PC-3 (cell line): ENCODE measurements around the gene AFDN. TPM values are rescaled to one million over a fixed set of nuclear protein-coding genes. Genes with fewer than 3 reads are reported as not detected.

Source experiments
- ATAC-seq: fragments of 200-7000 bp; cut with Tn5 transposase; 2 replicates; pipeline ENCODE4 v1.9.1; 2020; ENCODE audit warnings: mild to moderate bottlenecking, moderate library complexity
- BruUV-seq: library from RNA; stranded (reverse); fragments of 400-500 nt; replicated peaks from 2 replicates; lab custom pipeline; 2021; lab: Mats Ljungman, UMichigan
- CTCF ChIA-PET: fragments of 300-600 bp; sonication (Branson Sonifier 250); formaldehyde crosslinking; loops from one replicate; lab custom pipeline; 2022; ENCODE audit warnings: antibody characterized with exemption; lab: Charles Lee
- POLR2A ChIA-PET: fragments of 300-600 bp; sonication (Branson Sonifier 250); formaldehyde crosslinking; loops from one replicate; lab custom pipeline; 2022; ENCODE audit warnings: antibody characterized with exemption; ENCODE audit not compliant: unreplicated experiment; lab: Charles Lee
- DNase-seq: peaks from one replicate; pipeline ENCODE4 v3.0.0-alpha.2; 2015
- H2AFZ ChIP-seq: fragments of 300-600 bp; sonication (generic); 2 replicates; pipeline ENCODE4 v1.6.0; 2016; ENCODE audit warnings: antibody characterized with exemption, low read length
- H3F3A ChIP-seq: fragments of 300-600 bp; sonication (generic); one replicate; pipeline ENCODE4 v1.6.0; 2017; ENCODE audit warnings: antibody characterized with exemption, low read length, control low read depth, mild to moderate bottlenecking; ENCODE audit not compliant: unreplicated experiment
- H3K27ac ChIP-seq: fragments of 300-600 bp; sonication (generic); 2 replicates; pipeline ENCODE4 v1.5.1; 2016; ENCODE audit warnings: mild to moderate bottlenecking, low read length
- H3K27me3 ChIP-seq: fragments of 300-600 bp; sonication (generic); 2 replicates; pipeline ENCODE4 v1.6.1; 2016; ENCODE audit warnings: low read length, mixed read lengths
- H3K36me3 ChIP-seq: fragments of 300-600 bp; sonication (generic); 2 replicates; pipeline ENCODE4 v1.6.1; 2016; ENCODE audit warnings: low read depth, mixed run types, low read length, mixed read lengths
- H3K4me1 ChIP-seq: fragments of 300-600 bp; sonication (generic); 2 replicates; pipeline ENCODE4 v1.5.1; 2016; ENCODE audit warnings: low read length; ENCODE audit not compliant: insufficient read depth
- H3K4me2 ChIP-seq: fragments of 300-600 bp; sonication (generic); 2 replicates; pipeline ENCODE4 v1.6.0; 2016; ENCODE audit warnings: low read length
- H3K4me3 ChIP-seq: fragments of 300-600 bp; sonication (generic); 2 replicates; pipeline ENCODE4 v1.5.1; 2016; ENCODE audit warnings: mild to moderate bottlenecking, low read length, mixed read lengths
- H3K79me2 ChIP-seq: fragments of 300-600 bp; sonication (generic); 2 replicates; pipeline ENCODE4 v1.6.1; 2017; ENCODE audit warnings: low read length, mixed read lengths
- H3K9ac ChIP-seq: fragments of 300-600 bp; sonication (generic); 2 replicates; pipeline ENCODE4 v1.6.0; 2016; ENCODE audit warnings: mild to moderate bottlenecking, low read length
- H3K9me2 ChIP-seq: fragments of 300-600 bp; sonication (generic); replicated peaks from 2 replicates; pipeline ENCODE4 v1.6.1; 2016; ENCODE audit warnings: mixed run types, low read length, mixed read lengths
- H3K9me3 ChIP-seq: fragments of 300-600 bp; sonication (generic); 2 replicates; pipeline ENCODE4 v1.6.1; 2016; ENCODE audit warnings: low read length, mixed read lengths
- H4K20me1 ChIP-seq: fragments of 300-600 bp; sonication (generic); 2 replicates; pipeline ENCODE4 v1.6.1; 2016; ENCODE audit warnings: low read length, mixed read lengths
- EZH2 ChIP-seq: fragments of 300-600 bp; sonication (generic); IDR thresholded peaks from one replicate; pipeline ENCODE4 v1.6.1; 2017; ENCODE audit warnings: antibody characterized with exemption, mild to moderate bottlenecking, low read length; ENCODE audit not compliant: unreplicated experiment
- EZH2phosphoT487 ChIP-seq: fragments of 300-600 bp; sonication (generic); IDR thresholded peaks from 2 replicates; pipeline ENCODE4 v1.6.1; 2018; ENCODE audit warnings: mild to moderate bottlenecking, antibody characterized with exemption, low read length, borderline replicate concordance
- intact Hi-C: fragments of 100-400 bp; cut with micrococcal nuclease; formaldehyde crosslinking; loops from 2 replicates; pipeline ENCODE4 v1.9.0; 2023
- total RNA-seq: library from RNA; depleted of rRNA; stranded (reverse); fragments of >200 nt; gene quantifications from 2 replicates; pipeline ENCODE4 v1.2.3, GENCODE V29; 2014
- TF ChIP-seq, protein P1 (sequence below): fragments of 300-600 bp; sonication (generic); conservative IDR thresholded peaks from 2 replicates; pipeline ENCODE4 v1.5.1; 2017; ENCODE audit warnings: antibody characterized with exemption, low read depth, mild to moderate bottlenecking, low read length

Gene AFDN
- total RNA-seq, 1 experiment from 2014 or later: 37.1 TPM

DNA sequence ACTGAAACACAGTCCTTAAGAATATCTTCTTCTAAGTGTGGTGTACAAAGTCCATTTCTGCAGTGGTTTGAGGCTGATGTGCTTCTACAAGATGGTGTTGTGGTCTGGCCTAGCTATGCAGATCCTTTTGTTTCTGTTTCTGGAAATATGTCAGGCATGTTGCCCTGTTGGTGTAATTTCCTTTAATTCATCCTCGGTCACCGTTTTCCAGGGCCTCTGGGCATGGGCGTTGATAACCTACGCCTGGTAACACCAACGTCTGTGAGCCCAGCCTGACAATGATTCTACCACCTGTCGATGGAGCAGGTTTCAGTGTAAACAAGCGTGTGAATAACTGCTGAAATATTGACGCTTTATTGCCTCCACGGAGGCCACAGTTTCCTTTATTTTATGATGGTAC is 33.3 kb upstream of the AFDN start:
- intact Hi-C loops: no loop called here
- no peaks in the 10 kb centered on the region for H3K9me3 ChIP-seq
- no peak overlapping the region for H3K4me3 ChIP-seq
- H3K9me2 ChIP-seq: no peaks in the 10 kb centered on the region
- POLR2A ChIA-PET: interaction anchor here (0.6 kb wide), 1 partner anchor 65 kb away, joined by 4 read pairs; no protein-coding TSS in a partner anchor
- no peaks in the 10 kb centered on the region for H4K20me1 ChIP-seq
- TF ChIP-seq, protein P1, sequence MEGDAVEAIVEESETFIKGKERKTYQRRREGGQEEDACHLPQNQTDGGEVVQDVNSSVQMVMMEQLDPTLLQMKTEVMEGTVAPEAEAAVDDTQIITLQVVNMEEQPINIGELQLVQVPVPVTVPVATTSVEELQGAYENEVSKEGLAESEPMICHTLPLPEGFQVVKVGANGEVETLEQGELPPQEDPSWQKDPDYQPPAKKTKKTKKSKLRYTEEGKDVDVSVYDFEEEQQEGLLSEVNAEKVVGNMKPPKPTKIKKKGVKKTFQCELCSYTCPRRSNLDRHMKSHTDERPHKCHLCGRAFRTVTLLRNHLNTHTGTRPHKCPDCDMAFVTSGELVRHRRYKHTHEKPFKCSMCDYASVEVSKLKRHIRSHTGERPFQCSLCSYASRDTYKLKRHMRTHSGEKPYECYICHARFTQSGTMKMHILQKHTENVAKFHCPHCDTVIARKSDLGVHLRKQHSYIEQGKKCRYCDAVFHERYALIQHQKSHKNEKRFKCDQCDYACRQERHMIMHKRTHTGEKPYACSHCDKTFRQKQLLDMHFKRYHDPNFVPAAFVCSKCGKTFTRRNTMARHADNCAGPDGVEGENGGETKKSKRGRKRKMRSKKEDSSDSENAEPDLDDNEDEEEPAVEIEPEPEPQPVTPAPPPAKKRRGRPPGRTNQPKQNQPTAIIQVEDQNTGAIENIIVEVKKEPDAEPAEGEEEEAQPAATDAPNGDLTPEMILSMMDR: no peak
- TF ChIP-seq EZH2 (no peak), EZH2phosphoT487 (no peak)
- H2AFZ ChIP-seq: no peak overlapping the region
- no peaks in the 10 kb centered on the region; the same call in 1 of the 2 replicates for H3K4me1 ChIP-seq
- DNase-seq (no peak), ATAC-seq (no peak)
- CTCF ChIA-PET: no interaction called here
- H3F3A ChIP-seq: no peaks in the 10 kb centered on the region
- no peaks in the 10 kb centered on the region for H3K36me3 ChIP-seq
- BruUV-seq: no TSS peak
- H3K27me3 ChIP-seq: peaks cover 8% of the 10 kb centered on the region
- no peak overlapping the region for H3K4me2 ChIP-seq
- no peak overlapping the region for H3K9ac ChIP-seq
- no peak overlapping the region for H3K27ac ChIP-seq
- H3K79me2 ChIP-seq: no peaks in the 10 kb centered on the region

DNA sequence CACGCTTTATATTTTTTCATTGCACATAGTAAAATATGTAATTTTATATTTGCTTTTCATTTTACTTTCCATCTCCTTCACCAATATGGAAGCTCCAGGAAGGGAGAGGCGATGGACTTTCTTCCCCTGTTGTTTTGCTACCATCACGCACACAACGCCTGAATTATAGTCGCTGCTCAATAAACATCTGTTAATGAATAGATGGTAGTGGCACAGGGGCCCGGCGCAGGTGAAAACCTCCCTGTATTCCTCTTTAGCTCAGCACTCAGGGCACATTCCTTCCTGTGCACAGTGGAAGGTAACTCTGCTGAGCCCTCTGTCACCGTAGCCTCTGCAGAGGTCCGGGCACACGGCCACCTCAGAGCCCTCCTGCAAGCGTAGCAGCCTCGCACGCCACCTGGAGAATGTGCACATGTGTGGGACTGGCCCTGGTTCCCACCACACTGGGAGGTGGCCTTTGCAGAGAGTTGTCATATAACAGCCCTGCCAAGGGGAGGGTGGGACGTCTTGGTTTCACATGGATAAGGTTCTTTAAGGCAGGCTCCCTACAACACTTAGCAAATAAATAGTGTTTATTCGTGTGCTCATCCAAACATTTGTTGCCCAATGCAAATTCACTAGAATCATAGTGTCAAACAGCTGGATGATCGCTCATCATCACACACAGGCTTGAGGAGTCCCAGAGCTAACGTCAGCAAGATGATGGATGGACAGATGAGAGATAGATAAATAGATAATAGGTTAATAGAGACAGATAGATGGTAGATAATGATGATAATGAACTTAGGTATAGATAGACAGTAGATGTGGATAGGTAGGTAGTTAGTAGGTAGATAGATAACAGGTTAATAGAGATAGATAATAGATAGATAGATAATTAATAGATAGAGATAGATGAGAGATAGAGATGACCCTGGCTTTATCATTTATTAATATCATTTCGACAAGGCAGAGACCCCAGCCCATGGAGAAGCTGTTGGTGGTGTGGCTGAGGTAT is 32.3 kb upstream of the AFDN start:
- Histone ChIP-seq H4K20me1 (no peaks in the 10 kb centered on the region), H3K9ac (no peak overlapping the region), H3K27me3 (peaks cover 8% of the 10 kb centered on the region), H3K36me3 (no peaks in the 10 kb centered on the region), H3K4me1 (no peaks in the 10 kb centered on the region; the same call in 1 of the 2 replicates), H3K4me2 (no peak overlapping the region), H3K9me2 (no peaks in the 10 kb centered on the region), H3K27ac (no peak overlapping the region), H3K4me3 (no peak overlapping the region), H3F3A (no peaks in the 10 kb centered on the region), H3K9me3 (no peaks in the 10 kb centered on the region), H3K79me2 (no peaks in the 10 kb centered on the region), H2AFZ (no peak overlapping the region)
- POLR2A ChIA-PET: no interaction called here
- TF ChIP-seq, protein P1: no peak
- TF ChIP-seq EZH2 (no peak), EZH2phosphoT487 (no peak)
- intact Hi-C loops: no loop called here
- DNase-seq (no peak), ATAC-seq (no peak)
- CTCF ChIA-PET: no interaction called here
- no TSS peak for BruUV-seq

- no TSS peak for BruUV-seq
- Histone ChIP-seq H4K20me1 (no peaks in the 10 kb centered on the region), H3F3A (no peaks in the 10 kb centered on the region), H3K4me1 (no peaks in the 10 kb centered on the region; the same call in 1 of the 2 replicates), H3K9me2 (no peaks in the 10 kb centered on the region), H3K4me2 (no peak overlapping the region), H3K9ac (no peak overlapping the region), H3K9me3 (no peaks in the 10 kb centered on the region), H3K27me3 (peaks cover 8% of the 10 kb centered on the region), H3K36me3 (no peaks in the 10 kb centered on the region), H3K4me3 (no peak overlapping the region), H3K79me2 (no peaks in the 10 kb centered on the region), H3K27ac (no peak overlapping the region), H2AFZ (no peak overlapping the region)
- POLR2A ChIA-PET: no interaction called here
- intact Hi-C loops: no loop called here
- TF ChIP-seq, protein P1: no peak
- TF ChIP-seq EZH2phosphoT487 (no peak), EZH2 (no peak)
- CTCF ChIA-PET: no interaction called here
- DNase-seq: no peak
- no peak for ATAC-seq
Measured at GRCh38 chr6:167795321-167795811, 31.3 kb upstream of the AFDN start.
